ENCODE measurements around the gene LMBRD2. TPM values are rescaled to one million over a fixed set of nuclear protein-coding genes. Genes with fewer than 3 reads are reported as not detected.

LMBRD2 gene
- total RNA-seq, 4 donors from 2014 or later, result 8.1 to 22.4 (median 11.3) TPM

GRCh38 chr5:36181774-36182173, 30.1 kb upstream of the LMBRD2 start:
- 76 to 81% methylated on average over 2 of the region's 2 CpGs for WGBS, 2 donors
- intact Hi-C loops (cut with DNase I; ENCODE audit: low total_unique reads), result no loop called here
- TF ChIP-seq CTCF (IDR thresholded peaks at IDR 0.05) (no peak), POLR2A (IDR thresholded peaks at IDR 0.05) (no peak)

GRCh38 chr5:36180556-36181350, 29.1 kb upstream of the LMBRD2 start:
- DNase-seq (ENCODE audit: low spot score in 2 of 2), result no peak
- intact Hi-C loops (cut with DNase I; ENCODE audit: low total_unique reads), result no loop called here
- H3K4me3 ChIP-seq (ENCODE audit: low read depth, poor library complexity, severe bottlenecking), result no peak overlapping the region
- 89 to 93% methylated on average over 2 of the region's 2 CpGs for WGBS, 2 donors
- TF ChIP-seq CTCF (IDR thresholded peaks at IDR 0.05) (no peak), POLR2A (IDR thresholded peaks at IDR 0.05) (no peak)

More at GRCh38 chr5:36181774-36182173, 30.1 kb upstream of the LMBRD2 start:
- DNase-seq (ENCODE audit: low spot score in 2 of 2), result no peak
- no peak overlapping the region for H3K4me3 ChIP-seq (ENCODE audit: low read depth, poor library complexity, severe bottlenecking)

- TF ChIP-seq POLR2A (IDR thresholded peaks at IDR 0.05) (no peak), CTCF (IDR thresholded peaks at IDR 0.05) (no peak)
- WGBS, 2 donors, result 82 to 83% methylated on average over 4 of the region's 4 CpGs
- no peak overlapping the region for H3K4me3 ChIP-seq (ENCODE audit: low read depth, poor library complexity, severe bottlenecking)
- intact Hi-C loops (cut with DNase I; ENCODE audit: low total_unique reads), result no loop called here
- DNase-seq (ENCODE audit: low spot score in 2 of 2), result no peak
These were observed 28.3 kb upstream of the LMBRD2 start for GRCh38 chr5:36179950-36180349.

GRCh38 chr5:36178524-36178890, 26.8 kb upstream of the LMBRD2 start:
- 92 to 96% methylated on average over 3 of the region's 3 CpGs for WGBS, 2 donors
- intact Hi-C loops (cut with DNase I; ENCODE audit: low total_unique reads), result no loop called here
- TF ChIP-seq POLR2A (IDR thresholded peaks at IDR 0.05) (no peak), CTCF (IDR thresholded peaks at IDR 0.05) (no peak)
- H3K4me3 ChIP-seq (ENCODE audit: low read depth, poor library complexity, severe bottlenecking), result no peak overlapping the region
- DNase-seq (ENCODE audit: low spot score in 2 of 2), result no peak

- no peak overlapping the region for H3K4me3 ChIP-seq (ENCODE audit: low read depth, poor library complexity, severe bottlenecking)
- no peak for DNase-seq (ENCODE audit: low spot score in 2 of 2)
- WGBS, 2 donors, result 60 to 61% methylated on average over 2 of the region's 2 CpGs
- TF ChIP-seq CTCF (IDR thresholded peaks at IDR 0.05) (no peak), POLR2A (IDR thresholded peaks at IDR 0.05) (no peak)
- intact Hi-C loops (cut with DNase I; ENCODE audit: low total_unique reads), result no loop called here
These were observed 26.2 kb upstream of the LMBRD2 start for GRCh38 chr5:36177715-36178523.
